GM18870 (cell line): ENCODE results near the gene PSMD6.

Experiments used
- ATAC-seq: cut with Tn5 transposase; IDR thresholded peaks from one replicate; pipeline ENCODE4 v1.9.1; 2021; ENCODE audit warnings: moderate library complexity; ENCODE audit not compliant: unreplicated experiment

Gene PSMD6

GRCh38 chr3:64046996-64047594, 23.8 kb upstream of the PSMD6 start:
- ATAC-seq: no peak

- no peak for ATAC-seq
Observed at GRCh38 chr3:64046592-64046991, 23.3 kb upstream of the PSMD6 start.

- ATAC-seq: no peak
Observed at GRCh38 chr3:64042952-64043351, 19.7 kb upstream of the PSMD6 start.

GRCh38 chr3:64039981-64040733, 16.9 kb upstream of the PSMD6 start:
- no peak for ATAC-seq

GRCh38 chr3:64039332-64039731, 16.0 kb upstream of the PSMD6 start:
- ATAC-seq: no peak

- no peak for ATAC-seq
Observed at GRCh38 chr3:64038253-64038767, 15.0 kb upstream of the PSMD6 start.

GRCh38 chr3:64037084-64037483, 13.8 kb upstream of the PSMD6 start:
- ATAC-seq: no peak

GRCh38 chr3:64033069-64033468, 9.8 kb upstream of the PSMD6 start:
- no peak for ATAC-seq

GRCh38 chr3:64031540-64032508, 8.5 kb upstream of the PSMD6 start:
- no peak for ATAC-seq

- ATAC-seq: peak; percentile 89
Observed at GRCh38 chr3:64030741-64031140, 7.4 kb upstream of the PSMD6 start.

GRCh38 chr3:64029287-64029686, 6.0 kb upstream of the PSMD6 start:
- ATAC-seq: no peak

GRCh38 chr3:64028754-64029153, 5.5 kb upstream of the PSMD6 start:
- ATAC-seq: no peak

- no peak for ATAC-seq
Observed at GRCh38 chr3:64027658-64028057, 4.4 kb upstream of the PSMD6 start.

- ATAC-seq: no peak
Observed at GRCh38 chr3:64026346-64026745, 3.1 kb upstream of the PSMD6 start.

- ATAC-seq: no peak
Observed at GRCh38 chr3:64023861-64024223, 548 bp upstream of the PSMD6 start.

GRCh38 chr3:64022451-64023186, 675 bp downstream of the PSMD6 start:
- no peak for ATAC-seq

- no peak for ATAC-seq
Observed at GRCh38 chr3:64021922-64022321, 1.4 kb downstream of the PSMD6 start.

GRCh38 chr3:64019879-64020278, 3.4 kb downstream of the PSMD6 start:
- ATAC-seq: no peak

- no peak for ATAC-seq
Observed at GRCh38 chr3:64019271-64019670, 4.0 kb downstream of the PSMD6 start.

GRCh38 chr3:64016941-64017620, 6.2 kb downstream of the PSMD6 start:
- no peak for ATAC-seq
